Calu3 (cell line): ENCODE data around the gene LCN1. TPM values are rescaled to one million over a fixed set of nuclear protein-coding genes. Genes with fewer than 3 reads are reported as not detected.

Source experiments
- BruUV-seq: library from RNA; stranded (reverse); fragments of 400-500 nt; replicated peaks from 2 replicates; lab custom pipeline; 2021; lab: Mats Ljungman, UMichigan
- CTCF ChIA-PET: fragments of 300-600 bp; sonication (Branson Sonifier 250); formaldehyde crosslinking; loops from one replicate; lab custom pipeline; 2022; ENCODE audit warnings: antibody characterized with exemption; lab: Charles Lee
- DNase-seq: peaks from one replicate; pipeline ENCODE4 v3.0.0; 2022
- H3K27ac Mint-ChIP-seq: one replicate; pipeline ENCODE4 v1.8.0; 2022; ENCODE audit warnings: mixed read lengths; ENCODE audit not compliant: unreplicated experiment
- H3K27me3 Mint-ChIP-seq: one replicate; pipeline ENCODE4 v1.8.0; 2022; ENCODE audit warnings: mixed read lengths; ENCODE audit not compliant: unreplicated experiment
- H3K36me3 Mint-ChIP-seq: one replicate; pipeline ENCODE4 v1.8.0; 2022; ENCODE audit warnings: mild to moderate bottlenecking, moderate library complexity, mixed read lengths; ENCODE audit not compliant: insufficient read depth, unreplicated experiment
- H3K4me1 Mint-ChIP-seq: one replicate; pipeline ENCODE4 v1.8.0; 2022; ENCODE audit warnings: mild to moderate bottlenecking, low read depth, mixed read lengths; ENCODE audit not compliant: unreplicated experiment
- H3K4me3 Mint-ChIP-seq: one replicate; pipeline ENCODE4 v1.8.0; 2022; ENCODE audit warnings: mild to moderate bottlenecking, low read depth, moderate library complexity, mixed read lengths; ENCODE audit not compliant: unreplicated experiment
- H3K9me3 Mint-ChIP-seq: one replicate; pipeline ENCODE4 v1.8.0; 2022; ENCODE audit warnings: low read depth, mixed read lengths; ENCODE audit not compliant: unreplicated experiment
- CTCF ChIP-seq: fragments of 200-600 bp; IDR thresholded peaks from one replicate; pipeline ENCODE4 v1.8.0; 2022; ENCODE audit warnings: antibody characterized with exemption; ENCODE audit not compliant: unreplicated experiment
- intact Hi-C: fragments of 100-400 bp; cut with micrococcal nuclease; formaldehyde crosslinking; loops from one replicate; pipeline ENCODE4 v1.10.0; 2022; ENCODE audit not compliant: unreplicated experiment
- total RNA-seq: library from RNA; stranded (reverse); gene quantifications from 2 replicates; pipeline ENCODE4 v1.2.3, GENCODE V29; 2022

LCN1 gene
- total RNA-seq, 1 experiment from 2014 or later: not detected

DNA sequence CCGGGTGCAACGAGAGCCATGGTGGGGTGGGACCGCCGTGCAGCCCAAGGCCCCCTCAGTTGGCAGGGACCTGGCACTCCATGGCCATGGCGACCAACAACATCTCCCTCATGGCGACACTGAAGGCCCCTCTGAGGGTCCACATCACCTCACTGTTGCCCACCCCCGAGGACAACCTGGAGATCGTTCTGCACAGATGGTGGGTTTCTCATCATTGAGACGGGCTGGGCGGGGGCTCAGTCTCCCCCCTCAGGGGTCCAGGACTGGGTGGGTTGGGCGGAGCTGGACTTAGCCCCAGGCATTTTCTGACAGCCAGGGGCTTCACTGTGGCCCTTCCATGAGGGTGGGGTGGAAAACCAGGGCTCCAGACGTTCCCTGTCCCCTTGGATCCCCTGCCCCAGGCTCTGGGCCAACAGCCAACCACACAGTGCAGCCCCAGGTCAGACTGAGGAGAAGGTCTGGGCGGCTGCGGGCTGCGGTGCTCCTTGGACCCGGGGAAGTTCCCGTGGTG lies 41.0 kb downstream of the LCN1 start:
- CTCF ChIA-PET: no interaction called here
- peaks cover 51% of the 10 kb centered on the region for H3K27me3 Mint-ChIP-seq

GRCh38 chr9:135563039-135563476 lies 41.8 kb downstream of the LCN1 start:
- Mint-ChIP-seq H3K4me1 (peaks cover 6% of the 10 kb centered on the region), H3K36me3 (no peaks in the 10 kb centered on the region), H3K9me3 (peaks cover 2% of the 10 kb centered on the region), H3K27me3 (peaks cover 59% of the 10 kb centered on the region), H3K4me3 (no peak overlapping the region), H3K27ac (no peak overlapping the region)
- no TSS peak for BruUV-seq
- no peak for DNase-seq
- no peak for TF ChIP-seq CTCF
- CTCF ChIA-PET: no interaction called here
- intact Hi-C loops: no loop called here

More for the DNA sequence above, 41.0 kb downstream of the LCN1 start:
- no TSS peak for BruUV-seq
- no peak overlapping the region for H3K27ac Mint-ChIP-seq
- H3K9me3 Mint-ChIP-seq: peaks cover 2% of the 10 kb centered on the region
- TF ChIP-seq CTCF: no peak
- peaks cover 6% of the 10 kb centered on the region for H3K4me1 Mint-ChIP-seq
- no peak overlapping the region for H3K4me3 Mint-ChIP-seq
- intact Hi-C loops: no loop called here
- no peaks in the 10 kb centered on the region for H3K36me3 Mint-ChIP-seq
- no peak for DNase-seq

- Mint-ChIP-seq H3K27me3 (peaks cover 59% of the 10 kb centered on the region), H3K36me3 (no peaks in the 10 kb centered on the region), H3K27ac (no peak overlapping the region), H3K4me1 (peaks cover 6% of the 10 kb centered on the region), H3K4me3 (no peak overlapping the region), H3K9me3 (peaks cover 2% of the 10 kb centered on the region)
- no peak for DNase-seq
- BruUV-seq: no TSS peak
- CTCF ChIA-PET: no interaction called here
- no peak for TF ChIP-seq CTCF
- intact Hi-C loops: no loop called here
Measured at GRCh38 chr9:135563858-135564257, 42.6 kb downstream of the LCN1 start.

GRCh38 chr9:135565141-135565628 lies 43.9 kb downstream of the LCN1 start:
- TF ChIP-seq CTCF: no peak
- BruUV-seq: no TSS peak
- H3K27me3 Mint-ChIP-seq: peaks cover 59% of the 10 kb centered on the region
- peaks cover 6% of the 10 kb centered on the region for H3K4me1 Mint-ChIP-seq
- no peaks in the 10 kb centered on the region for H3K36me3 Mint-ChIP-seq
- peaks cover 2% of the 10 kb centered on the region for H3K9me3 Mint-ChIP-seq
- H3K4me3 Mint-ChIP-seq: no peak overlapping the region
- no peak for DNase-seq
- CTCF ChIA-PET: no interaction called here
- no peak overlapping the region for H3K27ac Mint-ChIP-seq
- intact Hi-C loops: no loop called here
